Colonic mucosa (tissue), 4 donors: ENCODE results near the gene UBE3D. TPM values are rescaled to one million over a fixed set of nuclear protein-coding genes. Genes with fewer than 3 reads are reported as not detected.

ENCODE experiments used
- DNase-seq: peaks from one replicate; pipeline ENCODE4 v3.0.0-alpha.2; 2020
- H3K27ac ChIP-seq: fragments of 200-600 bp; one replicate; pipeline ENCODE4 v1.8.0; 2021
- H3K27me3 ChIP-seq: fragments of 200-600 bp; one replicate; pipeline ENCODE4 v1.8.0; 2021
- H3K36me3 ChIP-seq: fragments of 200-600 bp; one replicate; pipeline ENCODE4 v1.8.0; 2021
- H3K4me1 ChIP-seq: fragments of 200-600 bp; one replicate; pipeline ENCODE4 v1.8.0; 2021; ENCODE audit warnings: mild to moderate bottlenecking
- H3K4me3 ChIP-seq: fragments of 200-600 bp; one replicate; pipeline ENCODE4 v1.8.0; 2021
- H3K9ac ChIP-seq, 2 donors: one replicate each; pipeline ENCODE4 v1.7.0; 2013; ENCODE audit warnings: control low read depth in 2 of 2, low read depth in 2 of 2, low read length in 2 of 2
- H3K9me3 ChIP-seq: fragments of 200-600 bp; one replicate; pipeline ENCODE4 v1.8.0; 2021
- CTCF ChIP-seq: fragments of 200-600 bp; IDR thresholded peaks from one replicate; pipeline ENCODE4 v1.8.0; 2022; ENCODE audit warnings: antibody characterized with exemption, mild to moderate bottlenecking
- intact Hi-C: fragments of 100-400 bp; cut with DNase I; formaldehyde crosslinking; loops from one replicate; pipeline ENCODE4 v1.14.1; 2022
- total RNA-seq, 2 donors: library from RNA; stranded (reverse); fragmentation: NEBNext Ultra II Directional in 1 of 2; extraction: Animal tissue kit (Norgen Biotek cat#: 25700) in 1 of 2; gene quantifications; one replicate each; pipeline ENCODE4 v1.2.1, GENCODE V29; 2021
- donor health status: healthy.
- donor health status: DM: no; HTN: no; CAD: no.
- donor health status: DM: no; HTN: no; CAD: no.

UBE3D gene
- total RNA-seq, 2 donors from 2014 or later, result 3.6 to 3.8 TPM

GRCh38 chr6:83057705-83058321 is 7.8 kb downstream of the UBE3D start:
- peak; percentile 62 for TF ChIP-seq CTCF
- Histone ChIP-seq H3K27me3 (no peaks in the 10 kb centered on the region), H3K4me1 (no peaks in the 10 kb centered on the region), H3K9me3 (no peaks in the 10 kb centered on the region), H3K4me3 (no peak overlapping the region), H3K9ac (no peak overlapping the region), H3K27ac (no peak overlapping the region), H3K36me3 (no peaks in the 10 kb centered on the region)
- intact Hi-C loops, result loop anchor here (2.0 to 10.0 kb wide), 2 partner anchors 693 to 787 kb away; partner anchors contain the start of gene TPBG
- peak; percentile 38 for DNase-seq

GRCh38 chr6:83055366-83055964 is 10.2 kb downstream of the UBE3D start:
- Histone ChIP-seq H3K27me3 (no peaks in the 10 kb centered on the region), H3K36me3 (no peaks in the 10 kb centered on the region), H3K9ac (no peak overlapping the region), H3K4me3 (no peak overlapping the region), H3K27ac (no peak overlapping the region), H3K4me1 (no peaks in the 10 kb centered on the region), H3K9me3 (no peaks in the 10 kb centered on the region)
- peak; percentile 49 for DNase-seq
- intact Hi-C loops, result loop anchor here (10.0 kb wide), 1 partner anchor 691 kb away; the partner anchor contains the start of gene TPBG
- TF ChIP-seq CTCF, result peak; percentile 84

- DNase-seq, result no peak
- no peak for TF ChIP-seq CTCF
- Histone ChIP-seq H3K4me3 (no peak overlapping the region), H3K9ac (no peak overlapping the region), H3K27me3 (no peaks in the 10 kb centered on the region), H3K4me1 (no peaks in the 10 kb centered on the region), H3K36me3 (no peaks in the 10 kb centered on the region), H3K27ac (no peak overlapping the region), H3K9me3 (no peaks in the 10 kb centered on the region)
- intact Hi-C loops, result loop anchor here (5.0 to 10.0 kb wide), 2 partner anchors 689 to 801 kb away; partner anchors contain the start of gene TPBG
These were observed 12.0 kb downstream of the UBE3D start for GRCh38 chr6:83053678-83054077.

- no peaks in the 10 kb centered on the region for H3K4me1 ChIP-seq
- intact Hi-C loops, result loop anchor here (5.0 to 10.0 kb wide), 2 partner anchors 687 to 799 kb away; partner anchors contain the start of gene TPBG
- no peaks in the 10 kb centered on the region for H3K9me3 ChIP-seq
- DNase-seq, result no peak
- H3K4me3 ChIP-seq, result no peak overlapping the region
- H3K36me3 ChIP-seq, result no peaks in the 10 kb centered on the region
- H3K9ac ChIP-seq, result no peak overlapping the region
- H3K27me3 ChIP-seq, result no peaks in the 10 kb centered on the region
- no peak for TF ChIP-seq CTCF
- no peak overlapping the region for H3K27ac ChIP-seq
These were observed 14.1 kb downstream of the UBE3D start for GRCh38 chr6:83051377-83052172.

GRCh38 chr6:83047065-83047754 is 18.4 kb downstream of the UBE3D start:
- H3K9ac ChIP-seq, result no peak overlapping the region
- H3K4me3 ChIP-seq, result no peak overlapping the region
- intact Hi-C loops, result no loop called here
- H3K9me3 ChIP-seq, result no peaks in the 10 kb centered on the region
- H3K27me3 ChIP-seq, result no peaks in the 10 kb centered on the region
- no peak overlapping the region for H3K27ac ChIP-seq
- TF ChIP-seq CTCF, result no peak
- DNase-seq, result no peak
- H3K36me3 ChIP-seq, result no peaks in the 10 kb centered on the region
- no peaks in the 10 kb centered on the region for H3K4me1 ChIP-seq
